Mesothelial cell of epicardium (in vitro differentiated cells): Measurements from ENCODE around the gene RALBP1. TPM values are rescaled to one million over a fixed set of nuclear protein-coding genes. Genes with fewer than 3 reads are reported as not detected.

Source experiments
- DNase-seq, 2 experiments: peaks; one replicate each; pipeline ENCODE4 v3.0.0; 2021; ENCODE audit warnings: low spot score in 2 of 2; ENCODE audit not compliant: unreplicated experiment in 2 of 2
- H3K27ac Mint-ChIP-seq: 2 replicates; pipeline ENCODE4 v1.8.0; 2021; ENCODE audit warnings: mixed read lengths
- H3K27me3 Mint-ChIP-seq: 2 replicates; pipeline ENCODE4 v1.8.0; 2021; ENCODE audit warnings: low read depth, mixed read lengths
- H3K36me3 Mint-ChIP-seq: 2 replicates; pipeline ENCODE4 v1.8.0; 2021; ENCODE audit warnings: mixed read lengths
- H3K4me1 Mint-ChIP-seq: 2 replicates; pipeline ENCODE4 v1.8.0; 2021; ENCODE audit warnings: mixed read lengths
- H3K4me3 Mint-ChIP-seq: 2 replicates; pipeline ENCODE4 v1.8.0; 2021; ENCODE audit warnings: mild to moderate bottlenecking, moderate library complexity, mixed read lengths
- H3K9me3 Mint-ChIP-seq: 2 replicates; pipeline ENCODE4 v1.8.0; 2021; ENCODE audit warnings: mixed read lengths
- CTCF ChIP-seq: fragments of 200-600 bp; sonication (generic); IDR thresholded peaks from one replicate; pipeline ENCODE4 v1.5.0; 2021; ENCODE audit warnings: antibody characterized with exemption; ENCODE audit not compliant: unreplicated experiment
- total RNA-seq: library from RNA; stranded (reverse); gene quantifications from 3 replicates; pipeline ENCODE4 v1.2.1, GENCODE V29; 2021

Gene RALBP1
- total RNA-seq, 1 donor from 2014 or later, result 44.7 TPM

GRCh38 chr18:9508446-9509025 lies 33.2 kb downstream of the RALBP1 start:
- Mint-ChIP-seq H3K9me3 (peaks cover 18% of the 10 kb centered on the region), H3K36me3 (peaks cover 17% of the 10 kb centered on the region), H3K27me3 (no peaks in the 10 kb centered on the region), H3K27ac (peak overlapping the region; percentile 66), H3K4me3 (no peak overlapping the region), H3K4me1 (peaks cover 19% of the 10 kb centered on the region)
- no peak for DNase-seq
- TF ChIP-seq CTCF, result no peak

GRCh38 chr18:9513971-9514512 lies 38.7 kb downstream of the RALBP1 start:
- no peaks in the 10 kb centered on the region for H3K9me3 Mint-ChIP-seq
- peaks cover 12% of the 10 kb centered on the region for H3K4me1 Mint-ChIP-seq
- H3K36me3 Mint-ChIP-seq, result peaks cover 8% of the 10 kb centered on the region
- peak overlapping the region; percentile 25 for H3K27ac Mint-ChIP-seq
- no peaks in the 10 kb centered on the region for H3K27me3 Mint-ChIP-seq
- TF ChIP-seq CTCF, result no peak
- DNase-seq, result no peak
- no peak overlapping the region for H3K4me3 Mint-ChIP-seq

DNA sequence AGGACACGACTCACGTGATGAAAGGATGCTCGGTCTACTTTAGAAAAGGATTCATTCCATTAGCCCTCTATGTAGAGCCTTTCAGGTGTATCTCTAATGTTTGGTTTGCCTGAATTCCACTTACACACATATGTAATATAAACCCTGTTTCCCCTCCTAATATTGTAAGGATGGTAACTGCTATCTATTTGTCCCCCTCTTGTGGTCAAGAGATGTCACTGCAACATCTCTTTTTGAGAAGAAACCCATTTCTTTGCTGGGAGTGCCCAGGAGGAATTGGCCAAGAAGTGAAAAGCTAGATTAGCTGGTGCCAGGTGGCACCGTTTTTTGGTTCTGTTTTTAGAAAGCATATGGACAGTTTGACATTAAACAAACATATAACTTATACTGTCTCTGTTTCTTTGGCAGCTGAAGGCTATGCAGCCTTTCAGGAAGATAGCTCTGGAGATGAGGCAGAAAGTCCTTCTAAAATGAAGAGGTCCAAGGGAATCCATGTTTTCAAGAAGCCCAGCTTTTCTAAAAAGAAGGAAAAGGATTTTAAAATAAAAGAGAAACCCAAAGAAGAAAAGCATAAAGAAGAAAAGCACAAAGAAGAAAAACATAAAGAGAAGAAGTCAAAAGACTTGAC lies 41.2 kb downstream of the RALBP1 start:
- no peaks in the 10 kb centered on the region for H3K27me3 Mint-ChIP-seq
- peaks cover 8% of the 10 kb centered on the region for H3K36me3 Mint-ChIP-seq
- H3K4me1 Mint-ChIP-seq, result peaks cover 12% of the 10 kb centered on the region
- peak; percentile 91 for TF ChIP-seq CTCF
- DNase-seq, result no peak
- H3K9me3 Mint-ChIP-seq, result no peaks in the 10 kb centered on the region
- H3K4me3 Mint-ChIP-seq, result no peak overlapping the region
- peak overlapping the region; percentile 80 for H3K27ac Mint-ChIP-seq

GRCh38 chr18:9517869-9518268 lies 42.6 kb downstream of the RALBP1 start:
- no peak for DNase-seq
- Mint-ChIP-seq H3K9me3 (no peaks in the 10 kb centered on the region), H3K36me3 (peaks cover 20% of the 10 kb centered on the region), H3K4me1 (peaks cover 12% of the 10 kb centered on the region), H3K27me3 (no peaks in the 10 kb centered on the region), H3K4me3 (no peak overlapping the region), H3K27ac (no peak overlapping the region)
- TF ChIP-seq CTCF, result no peak

DNA sequence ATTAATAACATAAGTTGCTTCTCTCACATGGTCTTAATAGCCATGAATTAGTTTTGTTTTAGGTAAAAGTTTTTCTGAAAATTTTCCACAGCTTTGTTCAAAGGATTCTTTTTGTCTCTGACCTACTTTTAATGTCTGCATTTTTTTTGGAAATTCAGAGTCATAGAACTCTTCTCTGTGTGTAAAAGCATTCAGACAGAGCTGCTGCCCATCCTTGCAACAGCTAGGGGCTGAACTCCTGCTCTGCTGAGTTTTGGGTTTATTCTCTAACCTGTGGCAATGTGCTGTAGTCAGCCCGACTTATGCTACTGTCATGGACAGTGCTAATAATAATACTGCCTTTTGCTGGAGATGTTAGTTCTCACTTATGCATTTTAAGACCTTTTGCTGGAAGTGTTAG lies 44.1 kb downstream of the RALBP1 start:
- Mint-ChIP-seq H3K4me1 (peaks cover 7% of the 10 kb centered on the region), H3K4me3 (no peak overlapping the region), H3K27ac (no peak overlapping the region), H3K36me3 (peaks cover 21% of the 10 kb centered on the region), H3K9me3 (no peaks in the 10 kb centered on the region), H3K27me3 (no peaks in the 10 kb centered on the region)
- no peak for DNase-seq
- no peak for TF ChIP-seq CTCF
